Stimulated activated CD8-positive, alpha-beta memory T cell treated with anti-CD3 and anti-CD28 coated beads, Interleukin-15, amount 100 ng/mL, for 24 hours (primary cell): ENCODE results near the gene FAR2.
"Not testable (repeated sequence)": the region's sequence is repeated elsewhere in the genome, so short reads cannot be mapped to it uniquely, and the experiment has no call there.

Experiments
- DNase-seq: peaks from one replicate; pipeline ENCODE4 v3.0.0-alpha.2; 2020; ENCODE audit warnings: low read depth

FAR2 gene

DNA sequence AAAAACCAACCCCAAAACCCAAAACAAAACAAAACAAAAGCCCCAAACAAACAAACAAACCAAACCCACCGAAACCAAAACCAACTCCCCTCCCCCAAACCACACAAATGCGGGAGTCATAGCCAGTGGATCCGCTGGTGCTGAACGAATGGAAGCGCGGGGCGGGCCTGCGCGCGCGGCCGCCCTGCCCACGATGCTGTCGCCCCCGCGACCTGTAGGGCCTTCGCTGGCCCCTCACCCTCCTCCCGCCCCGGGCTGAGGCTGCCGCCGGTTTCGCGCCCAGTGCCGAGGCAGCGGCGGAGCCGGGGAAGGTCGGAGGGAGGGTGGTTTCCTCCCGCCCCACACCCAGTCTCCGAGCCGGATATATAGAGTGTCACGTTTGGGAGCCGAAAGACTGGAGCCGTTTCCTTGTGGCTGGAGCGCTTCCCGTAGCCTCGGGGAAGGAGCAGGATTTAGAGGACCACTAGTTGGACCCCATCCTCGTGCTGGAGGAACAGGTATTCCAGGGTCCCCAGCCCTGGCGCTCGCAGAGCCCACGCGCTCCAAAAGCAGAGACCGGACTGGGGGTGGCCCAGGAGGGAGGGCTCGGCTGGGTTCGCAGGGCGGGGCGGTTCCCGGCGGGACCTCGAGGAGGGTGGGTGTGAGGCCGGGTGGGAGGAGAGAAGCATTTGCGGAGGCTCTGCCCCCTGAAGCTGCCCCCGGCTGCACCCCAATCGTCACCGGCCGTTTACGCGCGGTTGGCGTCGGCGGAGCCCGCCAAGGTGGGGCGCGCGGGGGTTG, at the start of gene FAR2:
Gene FAR2, plus strand, starts transcription at position 368 of the 780 bp plus-strand sequence. CDS start 121,172 bp downstream, outside the sequence.
- DNase-seq, result peak; percentile 16

DNA sequence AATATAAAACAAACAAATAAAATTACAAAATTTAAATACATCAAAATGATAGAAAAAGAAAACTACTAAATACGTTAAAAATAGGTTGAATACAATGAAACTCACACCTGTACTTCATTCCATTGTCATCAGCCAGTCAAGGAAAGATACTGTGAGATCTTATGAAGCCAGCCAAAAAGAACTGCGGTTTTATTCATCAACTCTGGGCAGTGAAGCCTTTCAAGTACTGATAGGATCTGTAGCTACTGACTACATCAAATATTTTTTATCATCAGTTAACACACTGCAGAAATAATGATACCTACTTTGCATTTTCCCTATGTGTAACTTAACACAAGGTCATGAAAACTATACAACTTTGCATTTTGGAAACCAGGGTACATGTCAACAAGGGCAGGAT, 46.3 kb upstream of the FAR2 start:
- no peak for DNase-seq

DNA sequence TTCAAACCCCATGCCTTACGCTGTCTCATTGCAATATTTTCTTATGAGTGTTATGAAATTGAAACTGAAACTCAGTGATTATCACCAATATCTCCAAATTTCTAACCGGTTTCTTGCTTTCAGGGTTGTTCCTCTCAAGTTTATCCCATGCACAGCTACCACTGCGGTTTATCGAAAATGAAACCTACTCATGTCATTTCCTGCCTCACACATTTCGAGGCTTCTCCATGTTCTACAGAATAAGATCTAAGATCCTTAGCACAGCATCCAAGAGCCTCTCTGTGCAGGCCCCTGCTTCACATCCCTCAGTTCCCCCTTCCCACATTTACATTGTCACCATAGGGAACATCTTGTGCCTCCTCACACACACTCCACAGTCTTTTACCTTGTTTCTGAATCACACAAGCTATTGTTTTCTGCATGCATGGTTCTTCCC, 45.5 kb upstream of the FAR2 start:
- no peak for DNase-seq

DNA sequence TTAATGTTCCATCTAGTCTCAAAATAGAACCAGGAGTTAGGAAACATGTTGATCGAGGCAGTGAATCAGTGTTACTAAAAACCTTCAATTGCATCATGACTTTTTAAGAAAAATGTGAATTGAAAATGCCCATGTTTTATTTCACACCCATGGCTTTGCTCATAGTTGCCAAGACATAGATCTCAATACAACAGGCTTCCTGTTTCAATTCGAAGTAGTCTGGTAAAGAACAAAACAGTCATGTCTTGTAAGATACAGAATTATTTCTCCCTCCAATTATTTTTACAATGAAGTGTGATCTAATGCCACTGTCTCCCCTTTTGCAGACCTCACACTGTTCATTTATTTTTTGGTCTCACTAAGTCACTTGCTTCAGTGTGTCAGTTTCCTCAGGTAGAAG, 44.6 kb upstream of the FAR2 start:
- no peak for DNase-seq

DNA sequence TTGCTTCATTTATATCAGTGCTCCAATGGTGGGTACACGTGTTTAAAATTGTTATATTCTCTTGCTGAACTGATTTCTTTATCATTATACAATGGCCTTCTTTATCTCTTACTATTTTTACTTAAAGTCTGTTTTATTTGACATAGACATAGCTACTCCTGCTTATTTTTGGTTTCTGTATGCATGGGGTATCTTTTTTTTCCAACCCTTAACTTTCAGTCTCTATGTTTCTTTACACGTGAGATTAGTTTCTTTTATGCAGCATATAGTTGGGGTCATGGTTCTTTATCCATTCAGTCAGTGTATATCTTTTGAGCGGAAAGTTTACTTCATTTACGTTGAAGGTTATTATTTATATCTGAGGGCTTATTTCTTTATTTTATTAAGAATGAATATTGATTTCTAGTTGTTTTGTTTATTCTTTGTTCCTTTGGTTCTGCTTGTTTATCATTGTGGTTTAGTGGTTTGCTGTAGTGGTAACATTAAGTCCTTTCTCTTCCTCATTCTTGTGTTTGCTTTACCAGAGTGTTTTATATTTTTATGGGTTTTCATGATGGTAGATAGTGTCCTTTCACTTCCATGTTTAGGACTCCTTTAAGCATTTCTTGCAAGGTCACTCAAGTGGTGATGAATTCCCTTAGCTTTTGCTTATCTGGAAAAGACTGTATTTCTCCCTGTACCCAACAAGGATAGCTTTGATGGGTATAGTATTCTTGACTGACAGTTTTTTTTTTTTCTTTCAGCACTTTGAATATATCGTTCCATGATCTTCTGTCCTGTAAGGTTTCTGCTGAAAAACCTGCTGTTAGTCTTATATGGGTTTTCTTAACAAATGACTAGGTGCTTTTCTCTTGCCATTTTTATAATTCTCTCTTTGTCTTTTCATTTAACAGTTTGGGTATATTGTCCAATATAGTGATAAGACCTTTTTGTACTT, 38.3 kb upstream of the FAR2 start:
- DNase-seq, result no peak

DNA sequence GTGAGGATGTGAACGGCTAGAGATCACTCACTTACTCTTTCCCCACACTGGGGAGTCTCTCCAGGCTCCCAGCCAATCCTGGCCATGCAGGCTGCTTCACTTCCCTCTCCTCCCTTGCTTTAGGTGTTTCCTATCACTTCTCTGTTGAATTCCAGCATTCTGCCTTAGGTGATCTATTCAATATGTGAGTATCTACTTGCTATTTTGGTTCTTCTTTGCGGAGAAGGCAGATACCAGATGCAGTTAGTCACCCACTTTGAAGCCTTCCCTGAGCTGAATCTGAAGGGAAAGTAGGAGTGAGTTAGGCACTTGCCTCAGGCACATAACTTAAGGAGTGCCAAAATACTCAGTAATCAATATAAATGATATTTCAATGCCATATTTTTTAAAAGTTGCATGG, 36.0 kb upstream of the FAR2 start:
- no peak for DNase-seq

DNA sequence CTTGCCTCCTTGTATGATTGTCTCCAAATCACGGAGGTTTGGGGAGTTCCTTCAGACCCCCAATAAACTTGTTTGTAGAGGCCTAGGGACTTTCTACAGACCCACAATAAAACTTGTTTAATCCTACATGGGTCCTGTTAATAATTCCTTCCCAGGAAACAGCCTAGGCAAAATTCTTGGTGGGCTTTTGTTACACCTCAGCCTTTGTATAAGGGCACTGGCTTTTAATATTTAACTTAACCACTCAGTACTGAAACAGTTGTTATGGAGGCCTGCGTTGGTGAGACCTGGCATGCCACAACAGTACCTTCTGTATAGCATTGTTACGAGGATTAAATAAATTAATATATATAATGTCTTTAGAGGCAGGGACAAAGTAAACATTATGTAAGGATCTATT, 32.7 kb upstream of the FAR2 start:
- no peak for DNase-seq

DNA sequence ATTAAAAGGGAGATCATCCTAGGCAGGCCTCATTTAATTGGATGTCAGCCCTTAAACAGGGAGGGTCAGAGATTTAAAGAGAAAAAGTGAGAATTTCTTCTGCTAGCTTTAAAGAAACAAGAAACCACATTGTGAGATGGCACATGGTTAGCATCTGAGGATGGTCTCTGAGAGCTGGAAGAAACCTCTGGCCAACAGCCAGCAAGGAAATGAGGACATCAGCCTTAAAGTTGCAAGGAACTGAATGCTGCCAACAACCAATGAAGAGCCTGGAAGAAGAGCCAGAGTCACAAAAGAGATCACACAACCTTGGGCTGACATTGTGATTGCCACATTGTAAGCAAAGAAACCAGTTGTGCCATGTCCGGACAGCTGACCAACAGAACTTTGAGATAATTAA, 17.5 kb upstream of the FAR2 start:
- DNase-seq, result no peak

DNA sequence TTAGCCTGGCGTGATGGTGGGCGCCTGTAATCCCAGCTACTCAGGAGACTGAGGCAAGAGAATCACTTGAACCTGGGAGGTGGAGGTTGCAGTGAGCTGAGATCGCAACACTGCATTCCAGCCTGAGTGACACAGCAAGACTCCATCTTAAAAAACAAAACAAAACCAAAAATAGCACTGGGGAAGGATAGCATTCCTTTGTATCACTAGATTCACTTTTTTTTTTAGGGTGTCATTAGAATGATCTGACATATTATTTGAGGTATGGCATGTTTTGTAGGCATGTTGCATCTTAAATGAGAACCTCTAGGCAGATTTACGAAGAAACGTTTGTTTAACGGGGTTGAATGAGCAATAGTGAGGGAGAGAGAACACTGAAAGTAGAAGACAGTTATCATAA, 16.8 kb upstream of the FAR2 start:
- no peak for DNase-seq

DNA sequence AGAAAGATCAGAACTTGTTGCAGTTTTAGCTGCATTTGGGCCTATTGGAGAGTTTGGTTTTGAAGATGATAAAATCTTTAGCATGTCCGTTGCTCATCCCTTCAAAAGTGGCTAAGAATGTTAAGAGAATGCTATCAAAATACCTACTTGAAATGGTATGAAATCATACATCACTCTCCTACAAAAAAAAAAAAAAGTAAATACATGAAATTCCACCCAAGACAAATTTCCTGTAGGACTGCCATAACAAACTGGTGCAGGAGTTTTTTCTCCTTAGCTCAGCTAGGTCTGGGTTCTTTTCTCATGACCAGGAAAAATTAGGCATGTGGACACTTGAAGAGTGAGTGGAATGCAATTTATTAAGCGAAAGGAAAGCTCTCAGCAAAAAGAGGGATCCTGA, 15.9 kb upstream of the FAR2 start:
- DNase-seq, result no peak

DNA sequence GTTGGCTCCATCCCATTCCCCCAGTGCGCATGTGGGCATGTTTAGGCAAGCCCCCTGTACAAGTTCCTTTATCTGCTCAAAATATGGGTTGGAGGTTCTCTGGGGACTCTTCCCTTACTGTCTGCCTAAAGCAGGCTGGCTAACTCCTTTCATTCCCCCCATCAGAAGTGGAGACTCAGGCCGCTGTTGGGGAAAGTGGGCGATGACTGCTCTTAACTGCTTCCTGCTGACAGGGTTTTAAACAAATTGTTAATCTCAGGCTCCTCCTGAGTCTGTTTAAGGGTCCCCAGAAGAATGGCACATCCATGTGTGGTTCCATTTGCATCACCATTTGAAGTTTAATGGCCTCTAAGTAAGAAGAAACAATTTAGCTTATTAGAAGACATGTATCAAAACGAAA, 15.4 kb upstream of the FAR2 start:
- DNase-seq, result no peak

DNA sequence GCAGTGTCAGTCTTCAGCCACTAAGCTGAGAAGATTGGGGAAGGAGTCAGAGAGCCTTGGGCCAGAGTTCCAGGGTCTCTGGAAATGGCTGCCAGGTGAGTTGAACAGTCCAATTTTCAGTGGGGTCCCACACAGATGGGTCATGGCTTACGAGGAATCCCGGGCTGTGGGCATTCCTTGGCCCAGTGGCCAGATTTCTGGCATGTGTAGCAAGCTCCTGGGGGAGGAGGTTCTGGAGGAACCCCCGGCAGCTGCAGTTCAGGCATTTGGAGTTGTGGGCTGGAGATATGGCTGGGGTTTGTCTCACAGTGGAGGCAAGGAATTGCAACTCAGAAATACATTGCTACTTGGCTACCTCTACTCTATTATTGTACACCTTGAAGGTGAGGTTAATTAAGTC, 10.8 kb upstream of the FAR2 start:
- not testable (repeated sequence) for DNase-seq

DNA sequence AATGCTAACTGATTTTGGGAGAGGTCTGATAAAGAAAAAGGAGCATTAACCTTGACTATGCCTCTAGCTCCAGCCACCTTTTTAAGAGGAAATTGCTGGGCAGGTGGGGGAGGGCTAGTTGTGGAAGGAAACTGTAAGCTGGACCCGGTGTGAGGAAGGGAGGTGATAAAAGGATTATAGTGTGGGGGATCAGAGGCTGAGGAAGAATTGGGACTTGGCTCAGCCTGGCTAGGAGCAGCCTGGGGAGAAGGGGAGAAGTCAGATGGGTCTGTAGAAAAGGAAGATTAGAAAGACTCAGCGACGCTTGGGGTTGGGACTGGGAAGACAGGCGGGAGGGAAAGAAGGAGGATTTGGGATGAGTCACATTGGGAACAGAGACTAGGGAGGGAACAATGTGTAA, 10.2 kb upstream of the FAR2 start:
- not testable (repeated sequence) for DNase-seq

DNA sequence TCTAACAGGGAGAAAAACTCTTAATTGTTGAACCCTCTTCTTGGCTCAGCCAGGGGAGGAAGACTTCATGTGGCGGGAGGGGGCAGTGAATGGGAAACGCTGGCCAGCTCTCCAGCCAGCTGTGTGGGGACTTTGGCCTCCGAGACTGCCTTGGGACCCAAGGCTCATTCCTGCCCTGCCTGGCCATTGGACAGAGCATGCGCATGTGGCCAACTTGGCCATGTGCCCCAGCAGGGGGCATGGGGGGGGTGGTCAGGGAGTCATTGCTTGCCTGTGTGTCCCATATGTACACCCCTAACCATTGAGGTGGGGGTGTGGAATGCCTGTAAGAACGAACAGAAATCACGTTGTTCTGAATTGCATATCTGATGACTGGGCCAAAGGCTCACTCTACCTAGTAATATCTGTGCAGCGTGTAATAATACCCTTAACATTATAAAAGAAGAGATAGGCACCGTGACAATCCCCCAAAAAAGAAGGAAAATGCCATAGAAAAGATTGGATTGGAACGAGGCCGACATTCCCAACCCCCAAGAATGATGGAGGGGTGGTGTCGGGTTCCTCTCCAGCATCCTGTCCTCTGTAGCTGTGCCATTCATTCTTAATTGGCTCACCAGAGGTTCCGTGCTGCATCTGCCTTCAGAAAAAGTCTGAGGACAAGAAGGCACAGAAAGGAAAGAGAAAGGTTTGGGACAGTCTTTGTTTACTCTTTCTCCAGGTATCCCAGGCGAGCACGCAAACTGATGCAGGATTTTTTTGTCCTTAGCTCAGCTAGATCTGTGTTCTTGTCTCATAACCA, 3.5 kb upstream of the FAR2 start:
- no peak for DNase-seq

DNA sequence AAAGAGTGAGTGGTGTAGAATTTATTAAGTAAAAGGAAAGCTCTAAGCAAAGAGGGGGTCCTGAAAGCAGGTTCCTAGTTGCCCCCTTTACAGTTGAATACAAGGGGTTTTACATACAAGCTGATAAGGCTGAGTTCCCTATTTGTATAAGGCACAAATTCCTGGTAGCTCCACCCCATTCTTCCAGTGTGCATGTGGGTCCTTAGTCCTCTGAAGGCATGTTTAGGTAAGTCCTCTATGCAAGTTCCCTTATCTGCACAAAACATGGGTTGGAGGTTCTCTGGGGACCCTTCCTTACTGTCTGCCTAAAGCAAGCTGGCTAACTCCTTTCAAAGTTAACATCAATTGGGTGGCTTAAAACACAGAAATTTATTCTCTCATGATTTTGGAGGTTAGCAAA, 2.9 kb upstream of the FAR2 start:
- DNase-seq, result no peak

DNA sequence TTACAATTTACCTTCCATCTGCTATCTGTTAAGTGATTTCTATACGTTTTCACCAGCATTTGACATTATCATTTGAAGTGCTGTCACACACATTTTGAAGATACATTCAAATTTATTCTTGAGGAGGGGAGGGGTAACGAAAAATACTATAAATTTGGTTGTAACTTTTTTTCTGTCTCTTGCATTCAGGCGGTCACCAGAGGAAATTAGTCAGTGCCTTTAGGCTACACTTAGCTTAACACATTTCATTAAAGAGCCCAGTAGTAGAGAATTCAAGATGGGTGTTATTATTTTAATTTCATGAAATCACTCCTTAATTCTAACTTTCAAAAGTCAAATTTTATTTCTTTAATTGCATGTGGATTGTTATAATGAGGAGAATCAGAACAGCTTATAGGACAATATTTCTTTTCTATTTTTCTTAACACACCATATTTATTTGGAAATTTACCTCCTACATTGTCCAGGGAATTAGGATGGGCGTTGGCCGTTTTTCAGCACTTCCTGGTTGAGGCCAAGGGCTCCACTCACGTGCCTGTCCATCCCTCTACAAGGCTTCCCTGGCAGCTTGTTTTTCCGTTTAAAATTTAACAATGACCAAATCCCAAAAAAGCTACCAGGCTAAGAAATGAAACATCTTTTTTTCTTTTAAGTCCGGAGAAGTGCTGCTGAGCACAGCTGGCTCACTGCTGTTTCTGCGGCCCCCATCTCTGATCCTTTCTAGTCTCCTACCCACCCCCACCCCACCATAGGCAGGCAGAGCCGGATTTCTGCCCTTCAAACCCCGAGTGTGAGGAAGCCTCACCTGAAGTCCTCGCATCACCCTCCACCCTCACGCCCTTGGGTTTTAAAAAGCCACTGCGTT, 1.1 kb upstream of the FAR2 start:
- DNase-seq, result no peak

DNA sequence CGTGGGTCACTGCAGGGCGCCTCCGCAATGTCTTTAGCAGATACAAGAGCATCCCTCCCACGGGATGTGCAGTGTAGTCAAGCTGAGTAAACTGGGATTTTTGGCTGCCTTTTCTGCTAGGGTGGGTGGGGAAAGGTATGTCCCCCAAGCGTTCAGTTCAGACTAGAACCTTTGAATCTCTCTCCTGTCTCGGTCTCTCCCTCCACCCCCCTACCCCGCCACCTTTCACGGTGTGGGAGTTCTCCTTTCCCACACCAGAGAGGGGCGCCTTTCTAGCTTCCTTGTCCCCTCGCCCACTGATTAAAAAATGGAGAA, 525 bp upstream of the FAR2 start:
- no peak for DNase-seq

DNA sequence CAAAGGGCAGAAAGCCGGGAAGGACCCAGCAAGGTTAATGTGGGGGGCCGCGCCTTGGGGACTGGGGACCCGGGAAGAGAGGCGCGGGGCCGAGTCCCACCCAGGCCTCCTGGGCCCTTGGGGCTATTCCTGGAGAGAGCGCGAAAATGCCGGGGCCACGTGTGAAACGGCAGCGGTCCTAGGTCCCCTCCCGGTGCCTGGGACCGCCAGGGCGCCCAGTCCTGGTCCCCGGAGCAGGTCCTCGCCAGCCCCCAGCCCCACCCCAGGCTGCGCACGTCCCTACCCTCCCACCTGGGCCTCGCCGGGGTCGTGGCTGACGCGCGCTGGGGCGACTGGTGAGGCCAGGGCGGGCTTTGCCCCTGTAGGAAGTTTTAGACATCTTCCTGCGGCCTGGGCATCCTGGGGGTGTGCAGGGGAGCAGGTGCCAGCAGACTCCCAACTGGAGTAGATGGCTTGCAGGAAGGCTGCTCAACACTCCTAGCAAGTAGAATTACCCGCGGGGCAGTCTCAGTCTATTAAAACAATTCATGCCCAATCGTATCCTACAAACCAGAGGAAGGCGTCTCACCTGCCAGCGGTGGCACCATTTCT, 708 bp downstream of the FAR2 start:
- DNase-seq, result no peak

DNA sequence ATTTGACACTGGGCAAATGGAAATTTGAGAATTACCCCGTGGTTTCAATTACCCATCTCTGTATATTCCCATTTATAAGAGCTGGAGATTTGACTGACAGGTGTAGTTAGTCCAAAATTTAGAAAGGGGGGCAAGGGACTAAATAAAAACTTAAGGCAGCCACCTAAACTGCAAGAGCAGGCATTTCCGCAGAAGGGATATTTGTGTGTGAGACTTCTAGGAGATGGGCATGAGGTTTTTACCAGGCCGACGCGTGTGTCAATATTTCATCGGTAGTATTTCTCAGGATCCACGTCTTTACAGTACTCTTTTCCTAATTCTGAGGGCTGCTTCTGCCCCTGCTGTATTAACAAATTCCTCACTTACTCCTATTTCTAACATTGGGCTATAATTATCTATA, 1.4 kb downstream of the FAR2 start:
- DNase-seq, result no peak

DNA sequence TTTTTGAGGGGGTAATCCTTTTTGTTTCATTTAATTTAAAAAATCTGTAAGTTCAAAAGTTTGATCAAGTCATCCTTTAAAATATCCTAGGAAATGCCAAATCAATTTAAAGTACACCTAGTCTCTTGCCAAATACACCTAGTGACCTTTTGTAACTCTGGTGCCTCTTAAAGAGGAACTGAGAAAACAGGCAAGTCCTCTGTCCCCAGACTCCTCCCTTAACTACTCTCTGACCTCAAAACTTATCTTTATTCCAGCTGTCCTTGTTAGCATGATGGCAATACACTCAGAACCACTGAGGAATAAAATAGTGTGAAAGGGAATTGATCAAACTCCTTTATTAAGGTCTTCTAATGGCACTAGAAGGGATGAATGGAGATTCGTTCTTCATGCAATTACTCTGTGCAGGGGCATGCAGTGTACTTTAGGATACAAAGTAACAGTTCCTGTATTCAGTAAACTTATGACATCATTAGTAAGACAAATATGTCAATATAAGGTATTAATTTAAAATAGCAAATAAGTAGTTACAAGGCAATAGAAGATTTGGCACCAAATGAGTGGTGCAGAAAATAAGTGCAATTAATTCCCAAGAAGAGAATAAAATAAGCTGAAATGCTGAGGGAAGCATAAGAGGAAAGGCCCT, 3.3 kb downstream of the FAR2 start:
- no peak for DNase-seq
